Neuronal stem cell (in vitro differentiated cells): ENCODE measurements around the gene ARFGEF2.

Source experiments
- DNase-seq: peaks from one replicate; pipeline ENCODE4 v3.0.0-alpha.2; 2013; ENCODE audit warnings: low spot score
- H2AFZ ChIP-seq: one replicate; pipeline ENCODE4 v1.6.1; 2013; ENCODE audit warnings: mild to moderate bottlenecking, low read length, inconsistent platforms
- H2AK5ac ChIP-seq: 2 replicates; pipeline ENCODE4 v1.6.1; 2013; ENCODE audit warnings: low read depth, mild to moderate bottlenecking, inconsistent platforms, low read length, moderate library complexity, mixed read lengths
- H2BK120ac ChIP-seq: 2 replicates; pipeline ENCODE4 v1.6.1; 2013; ENCODE audit warnings: low read depth, mild to moderate bottlenecking, inconsistent platforms, low read length, moderate library complexity, mixed read lengths
- H2BK12ac ChIP-seq: one replicate; pipeline ENCODE4 v1.6.1; 2013; ENCODE audit warnings: low read length, inconsistent platforms
- H2BK15ac ChIP-seq: 2 replicates; pipeline ENCODE4 v1.6.1; 2013; ENCODE audit warnings: mild to moderate bottlenecking, low read length, inconsistent platforms, mixed read lengths
- H2BK5ac ChIP-seq: one replicate; pipeline ENCODE4 v1.6.1; 2013; ENCODE audit warnings: inconsistent platforms, mild to moderate bottlenecking, low read length, moderate library complexity
- H3K14ac ChIP-seq: one replicate; pipeline ENCODE4 v1.6.1; 2013; ENCODE audit warnings: low read length, inconsistent platforms
- H3K18ac ChIP-seq: 2 replicates; pipeline ENCODE4 v1.6.1; 2013; ENCODE audit warnings: low read length, inconsistent platforms
- H3K23ac ChIP-seq: 2 replicates; pipeline ENCODE4 v1.6.1; 2013; ENCODE audit warnings: low read depth, mild to moderate bottlenecking, mixed read lengths, low read length, inconsistent platforms; ENCODE audit not compliant: poor library complexity
- H3K27ac ChIP-seq: replicated peaks from 3 replicates; pipeline ENCODE4 v1.5.1; 2013; ENCODE audit warnings: low read length, inconsistent platforms
- H3K27me3 ChIP-seq, 3 experiments: 2 replicates each; pipeline ENCODE4 v1.6.1; 2013; ENCODE audit warnings: low read length in 3 of 3, mild to moderate bottlenecking in 2 of 3, inconsistent platforms in 1 of 3, low read depth in 1 of 3, mixed read lengths in 1 of 3, moderate library complexity in 1 of 3; ENCODE audit not compliant: control insufficient read depth in 3 of 3, insufficient read depth in 3 of 3
- H3K36me3 ChIP-seq, 2 donors: replicated peaks in 1 of 2; 2 replicates each; pipeline ENCODE4 v1.6.1; 2013; ENCODE audit warnings: low read length in 2 of 2; ENCODE audit not compliant: control insufficient read depth in 2 of 2, insufficient read depth in 2 of 2
- H3K4ac ChIP-seq: 2 replicates; pipeline ENCODE4 v1.6.1; 2013; ENCODE audit warnings: inconsistent platforms, mild to moderate bottlenecking, low read length, moderate library complexity
- H3K4me1 ChIP-seq, 2 donors: 1 replicate in 1 of 2; 2 replicates in 1 of 2; pipeline ENCODE4 v1.6.1; 2013; ENCODE audit warnings: low read length in 2 of 2, low read depth in 1 of 2; ENCODE audit not compliant: control insufficient read depth in 2 of 2, insufficient read depth in 1 of 2
- H3K4me2 ChIP-seq: one replicate; pipeline ENCODE4 v1.6.1; 2013; ENCODE audit warnings: mild to moderate bottlenecking, low read length, inconsistent platforms; ENCODE audit not compliant: insufficient read depth, poor library complexity, severe bottlenecking
- H3K4me3 ChIP-seq, 2 donors: 2 replicates each; pipeline ENCODE4 v1.5.1; 2013; ENCODE audit warnings: low read length in 2 of 2, mild to moderate bottlenecking in 2 of 2, inconsistent platforms in 1 of 2, moderate library complexity in 1 of 2
- H3K79me1 ChIP-seq: one replicate; pipeline ENCODE4 v1.6.1; 2013; ENCODE audit warnings: low read depth, mild to moderate bottlenecking, inconsistent platforms, low read length, moderate library complexity
- H3K9ac ChIP-seq: one replicate; pipeline ENCODE4 v1.6.1; 2013; ENCODE audit warnings: mild to moderate bottlenecking, low read depth, low read length, inconsistent platforms; ENCODE audit not compliant: poor library complexity
- H3K9me3 ChIP-seq, 2 donors: replicated peaks in 1 of 2; 2 replicates each; pipeline versions ENCODE3 to v1.6.1; 2013; ENCODE audit warnings: low read length in 2 of 2, mild to moderate bottlenecking in 2 of 2, inconsistent platforms in 1 of 2, low read depth in 1 of 2, mixed read lengths in 1 of 2, moderate library complexity in 1 of 2; ENCODE audit not compliant: control insufficient read depth in 2 of 2, insufficient read depth in 1 of 2
- H4K8ac ChIP-seq: one replicate; pipeline ENCODE4 v1.6.1; 2013; ENCODE audit warnings: low read depth, mild to moderate bottlenecking, inconsistent platforms, low read length, moderate library complexity
- H4K91ac ChIP-seq: one replicate; pipeline ENCODE4 v1.6.1; 2013; ENCODE audit warnings: low read length, low read depth, mild to moderate bottlenecking, inconsistent platforms; ENCODE audit not compliant: poor library complexity
- WGBS, 2 donors: extraction: QIAGEN DNeasy Blood & Tissue Kit; methylation state at CpG; one replicate each; pipeline ENCODE4 v1.1.7; 2013; ENCODE audit warnings: missing lambda C conversion rate in 2 of 2, mixed read lengths in 1 of 2; ENCODE audit not compliant: insufficient read length in 2 of 2, insufficient replicate concordance in 1 of 2; ENCODE audit errors: extremely low coverage in 2 of 2; 5-methylcytosine and 5-hydroxymethylcytosine counted together

The ARFGEF2 gene

DNA sequence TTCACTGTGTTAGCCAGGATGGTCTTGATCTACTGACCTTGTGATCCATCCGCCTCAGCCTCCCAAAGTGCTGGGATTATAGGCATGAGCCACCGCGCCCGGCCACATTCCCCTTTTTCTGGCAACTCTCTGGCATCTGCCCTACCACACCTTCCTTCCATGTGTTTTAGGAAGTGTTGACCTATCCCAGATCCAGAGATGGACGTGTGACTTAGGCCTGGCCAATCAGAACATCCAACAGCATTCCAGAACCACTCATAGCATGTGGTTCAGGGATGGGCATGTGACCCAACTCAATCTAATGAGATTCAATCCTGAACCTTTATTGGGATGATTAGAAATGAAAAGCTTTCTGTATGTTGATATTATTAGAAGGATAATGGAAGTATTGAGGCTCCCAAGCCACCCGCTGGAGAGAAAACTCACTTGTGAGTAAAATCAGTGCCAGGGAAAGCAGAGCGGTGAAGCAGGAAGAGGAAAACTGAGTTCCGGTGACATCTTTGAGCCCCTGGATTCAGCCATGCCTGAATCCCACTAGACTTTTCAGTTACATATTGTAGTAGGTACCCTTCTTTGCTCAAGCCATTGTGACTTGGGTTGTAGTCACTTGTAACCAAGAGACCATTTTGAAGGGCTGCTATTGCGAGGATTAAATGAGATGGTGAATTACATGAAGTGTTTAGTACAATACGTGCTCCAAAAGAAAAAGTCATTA lies 42.8 kb upstream of the ARFGEF2 start:
- Histone ChIP-seq H3K27me3 (no peaks in the 10 kb centered on the region), H3K4ac (no peak overlapping the region), H3K14ac (no peak overlapping the region), H2BK5ac (no peak overlapping the region), H4K91ac (no peak overlapping the region), H3K27ac (no peak overlapping the region), H3K18ac (no peak overlapping the region), H2BK15ac (no peak overlapping the region), H2AFZ (no peak overlapping the region), H3K4me3 (no peak overlapping the region), H3K4me1 (no peaks in the 10 kb centered on the region), H3K9ac (no peak overlapping the region), H3K79me1 (no peaks in the 10 kb centered on the region), H3K23ac (no peak overlapping the region), H2BK12ac (no peak overlapping the region), H3K4me2 (no peak overlapping the region), H2BK120ac (no peak overlapping the region), H3K36me3 (no peaks in the 10 kb centered on the region), H4K8ac (no peak overlapping the region), H2AK5ac (no peak overlapping the region), H3K9me3 (no peaks in the 10 kb centered on the region)
- no peak for DNase-seq
- no CpG with 5 or more reads among the region's 10 CpGs for WGBS, 2 donors

DNA sequence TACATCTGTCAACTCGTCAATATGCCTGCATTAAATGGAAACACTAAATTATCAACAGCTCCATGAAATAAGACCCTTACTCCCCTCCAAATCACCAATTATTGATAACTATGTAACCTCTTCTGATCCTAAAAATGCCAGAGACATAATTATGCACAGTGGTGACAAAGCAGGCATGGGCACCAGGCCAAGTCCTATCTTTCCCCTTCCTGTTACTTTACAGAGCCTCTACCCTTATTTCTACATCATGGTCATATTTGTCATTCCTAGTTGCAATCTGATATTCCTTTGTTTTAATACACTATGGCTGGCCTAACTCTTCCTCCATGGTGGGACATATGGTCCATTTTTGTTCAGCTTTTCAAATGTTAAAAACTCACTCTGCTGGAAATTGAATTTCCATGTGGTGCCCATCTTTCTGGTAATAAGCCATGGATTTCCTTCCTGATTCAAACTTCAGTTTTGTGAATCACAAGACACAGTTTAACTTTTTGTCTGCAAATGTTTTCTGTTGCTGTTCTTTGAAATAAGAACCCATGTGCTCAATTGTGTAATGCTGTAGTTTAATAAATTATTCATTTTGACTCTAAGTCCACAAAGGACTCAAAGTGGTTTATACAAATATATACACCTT lies 41.8 kb upstream of the ARFGEF2 start:
- H2AFZ ChIP-seq: no peak overlapping the region
- H3K4me1 ChIP-seq: no peaks in the 10 kb centered on the region
- H4K8ac ChIP-seq: no peak overlapping the region
- H3K9ac ChIP-seq: no peak overlapping the region
- no peak overlapping the region for H2BK12ac ChIP-seq
- no peaks in the 10 kb centered on the region for H3K9me3 ChIP-seq
- no peak overlapping the region for H2AK5ac ChIP-seq
- no peaks in the 10 kb centered on the region for H3K79me1 ChIP-seq
- no CpG with 5 or more reads among the region's 1 CpG for WGBS, 2 donors
- H3K18ac ChIP-seq: no peak overlapping the region
- no peak overlapping the region for H3K4ac ChIP-seq
- no peak overlapping the region for H3K27ac ChIP-seq
- no peak overlapping the region for H3K14ac ChIP-seq
- no peak for DNase-seq
- H2BK15ac ChIP-seq: no peak overlapping the region
- H4K91ac ChIP-seq: no peak overlapping the region
- no peak overlapping the region for H2BK5ac ChIP-seq
- H2BK120ac ChIP-seq: no peak overlapping the region
- H3K4me2 ChIP-seq: no peak overlapping the region
- no peak overlapping the region for H3K23ac ChIP-seq
- no peaks in the 10 kb centered on the region for H3K27me3 ChIP-seq
- no peaks in the 10 kb centered on the region for H3K36me3 ChIP-seq
- H3K4me3 ChIP-seq: no peak overlapping the region

- H2AFZ ChIP-seq: no peak overlapping the region
- H4K91ac ChIP-seq: no peak overlapping the region
- H3K4me3 ChIP-seq: no peak overlapping the region
- H2BK120ac ChIP-seq: no peak overlapping the region
- H3K4me2 ChIP-seq: no peak overlapping the region
- no peak overlapping the region for H3K23ac ChIP-seq
- H3K14ac ChIP-seq: no peak overlapping the region
- H3K18ac ChIP-seq: no peak overlapping the region
- no peaks in the 10 kb centered on the region for H3K4me1 ChIP-seq
- DNase-seq: no peak
- no peaks in the 10 kb centered on the region for H3K27me3 ChIP-seq
- no peaks in the 10 kb centered on the region for H3K9me3 ChIP-seq
- H2BK12ac ChIP-seq: no peak overlapping the region
- H3K36me3 ChIP-seq: no peaks in the 10 kb centered on the region
- H3K79me1 ChIP-seq: no peaks in the 10 kb centered on the region
- H2AK5ac ChIP-seq: no peak overlapping the region
- no peak overlapping the region for H2BK5ac ChIP-seq
- WGBS, 2 donors: no CpG with 5 or more reads among the region's 3 CpGs
- H3K4ac ChIP-seq: no peak overlapping the region
- H2BK15ac ChIP-seq: no peak overlapping the region
- no peak overlapping the region for H3K9ac ChIP-seq
- H4K8ac ChIP-seq: no peak overlapping the region
- no peak overlapping the region for H3K27ac ChIP-seq
Measured at GRCh38 chr20:48880331-48880730, 41.2 kb upstream of the ARFGEF2 start.

DNA sequence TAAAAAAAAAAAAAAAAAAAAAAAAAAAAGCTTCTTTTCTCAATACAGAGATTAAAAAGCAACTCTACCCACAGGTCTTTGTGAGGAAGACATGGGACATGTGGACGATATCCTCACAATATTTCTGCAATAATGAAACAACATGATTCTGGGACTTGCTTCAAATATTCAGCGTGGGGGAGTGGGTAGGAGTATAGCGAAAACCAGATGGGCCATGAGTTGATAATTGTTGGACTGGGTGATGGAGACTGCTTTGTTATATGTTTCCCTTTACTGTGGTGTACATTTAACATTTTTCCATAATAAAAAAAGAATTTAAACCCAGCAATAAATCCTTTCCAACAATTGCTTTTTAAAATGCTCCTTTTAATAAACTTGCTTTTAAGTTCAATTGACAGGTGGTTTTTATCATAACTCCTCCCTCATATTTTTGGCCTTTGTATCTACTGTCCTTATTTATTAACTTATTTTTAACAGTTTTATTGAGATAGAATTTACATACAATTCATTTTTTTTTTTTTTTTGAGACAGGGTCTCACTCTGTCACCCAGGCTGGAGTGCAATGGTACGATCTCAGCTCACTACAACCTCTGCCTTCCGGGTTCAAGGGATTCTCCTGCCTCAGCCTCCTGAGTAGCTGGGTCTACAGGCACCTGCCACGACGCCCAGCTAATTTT lies 40.4 kb upstream of the ARFGEF2 start:
- no peak overlapping the region for H3K23ac ChIP-seq
- no peak for DNase-seq
- H2AFZ ChIP-seq: no peak overlapping the region
- H3K27ac ChIP-seq: no peak overlapping the region
- H2AK5ac ChIP-seq: no peak overlapping the region
- H2BK5ac ChIP-seq: no peak overlapping the region
- no peak overlapping the region for H4K8ac ChIP-seq
- no peak overlapping the region for H3K14ac ChIP-seq
- no peak overlapping the region for H3K4me3 ChIP-seq
- no peak overlapping the region for H3K4ac ChIP-seq
- no peaks in the 10 kb centered on the region for H3K9me3 ChIP-seq
- H3K9ac ChIP-seq: no peak overlapping the region
- H3K27me3 ChIP-seq: no peaks in the 10 kb centered on the region
- no CpG with 5 or more reads among the region's 7 CpGs for WGBS, 2 donors
- no peaks in the 10 kb centered on the region for H3K36me3 ChIP-seq
- no peak overlapping the region for H2BK15ac ChIP-seq
- H2BK120ac ChIP-seq: no peak overlapping the region
- H2BK12ac ChIP-seq: no peak overlapping the region
- H3K18ac ChIP-seq: no peak overlapping the region
- H3K4me1 ChIP-seq: no peaks in the 10 kb centered on the region
- no peak overlapping the region for H4K91ac ChIP-seq
- H3K4me2 ChIP-seq: no peak overlapping the region
- H3K79me1 ChIP-seq: no peaks in the 10 kb centered on the region
